Heart right ventricle (tissue), 16 donors: Measurements from ENCODE around the gene PEDS1. TPM values are rescaled to one million over a fixed set of nuclear protein-coding genes. Genes with fewer than 3 reads are reported as not detected.
A peak's percentile ranks its signal among the peaks of the same experiment; 100 is the strongest.

Experiments used
- ATAC-seq, 8 donors: fragments of 200-7000 bp; cut with Tn5 transposase; one replicate each; pipeline ENCODE4 v1.9.1; 2020; ENCODE audit warnings: mild to moderate bottlenecking in 8 of 8, moderate library complexity in 8 of 8, moderate number of reproducible peaks in 1 of 8
- DNase-seq, 2 donors: peaks; one replicate each; pipeline ENCODE4 v3.0.0-alpha.2; 2020
- H3K27ac ChIP-seq, 10 donors: fragments of 200-600 bp; sonication (generic) in 2 of 10; one replicate each; pipeline versions ENCODE4 v1.5.0 to v1.8.0; 2020 to 2022; ENCODE audit warnings: mild to moderate bottlenecking in 3 of 10
- H3K27me3 ChIP-seq, 7 donors: fragments of 200-600 bp; one replicate each; pipeline ENCODE4 v1.8.0; 2021 to 2022; ENCODE audit warnings: mild to moderate bottlenecking in 2 of 7
- H3K36me3 ChIP-seq, 9 donors: fragments of 200-600 bp; sonication (generic) in 1 of 9; one replicate each; pipeline versions ENCODE4 v1.5.0 to v1.8.0; 2020 to 2022; ENCODE audit warnings: mild to moderate bottlenecking in 2 of 9
- H3K4me1 ChIP-seq, 9 donors: fragments of 200-600 bp; sonication (generic) in 1 of 9; one replicate each; pipeline versions ENCODE4 v1.5.0 to v1.8.0; 2020 to 2022; ENCODE audit warnings: mild to moderate bottlenecking in 4 of 9
- H3K4me3 ChIP-seq, 10 donors: fragments of 200-600 bp; sonication (generic) in 2 of 10; one replicate each; pipeline versions ENCODE4 v1.5.0 to v1.8.0; 2020 to 2022; ENCODE audit warnings: mild to moderate bottlenecking in 7 of 10, moderate library complexity in 2 of 10
- H3K9me3 ChIP-seq, 11 donors: fragments of 200-600 bp in 10 of 11; sonication (generic) in 2 of 11; one replicate each; pipeline versions ENCODE4 v1.5.0 to v1.8.0; 2013 to 2022; ENCODE audit warnings: mild to moderate bottlenecking in 2 of 11, control low read depth in 1 of 11, moderate library complexity in 1 of 11
- WGBS, 2 donors: extraction: QIAGEN DNeasy Blood & Tissue Kit; methylation state at CpG; one replicate each; pipeline ENCODE4 v1.1.7; 2013; ENCODE audit warnings: inconsistent platforms in 1 of 2; 5-methylcytosine and 5-hydroxymethylcytosine counted together
- intact Hi-C, 10 donors: fragments of 100-400 bp; cut with DNase I; formaldehyde crosslinking; loops; one replicate each; pipeline versions ENCODE4 v1.11.1 to v1.14.2; 2022
- polyA plus RNA-seq, 2 donors: library from polyadenylated mRNA; stranded (reverse); fragments of 200-250 nt; gene quantifications; one replicate each; pipeline ENCODE4 v1.2.3, GENCODE V29; 2013
- total RNA-seq, 10 donors: library from RNA; stranded (reverse); fragmentation: NEBNext Ultra II Directional in 3 of 10; extraction: Animal tissue kit (Norgen Biotek cat#: 25700) in 3 of 10; gene quantifications; one replicate each; pipeline versions ENCODE4 v1.2.1 to v1.2.4, GENCODE V29; 2021 to 2023
- TF ChIP-seq, protein P1 (sequence below), 9 donors: fragments of 200-600 bp; sonication (generic) in 2 of 9; IDR thresholded peaks; one replicate each; pipeline versions ENCODE4 v1.5.0 to v1.8.0; 2021 to 2022; ENCODE audit warnings: antibody characterized with exemption in 9 of 9, mild to moderate bottlenecking in 5 of 9, moderate library complexity in 1 of 9
- donor health status: Arrhythmogenic right ventricular cardiomyopathy.
- donor health status: ischemic (EF 13 %, LVEDD 7.1; RV severe dilation, severe dysfunction).
- donor health status: healthy with polysubstance abuse.
- donor health status: DM: no; HTN: yes; CAD: no.
- donor health status: DM: no; HTN: no; CAD: no.
- donor health status: ischemic (EF 25% LVEDD 6.9; RV normal size, moderate dysfunction).
- donor health status: ischemic (EF 25% LVEDD 5.7; RV mildly dilated, moderate dysfunction).
- donor health status: healthy.
- donor health status: DM: yes; HTN: yes; CAD: no.
- donor health status: Ischemic cardiomyopathy.
- donor health status: ischemic (EF 35%, LVEDD 5.7; RV mildly dilated, moderate dysfunction).
- donor health status: nonischemic (EF 11% LVEDD 7.7; RV severe dilation, severe dysfunction).
- donor health status: DM: yes; HTN: yes; CAD: no.
- donor health status: PGD.
- donor health status: ischemic (EF 29% LVEDD 5.4; RV normal size, mild dysfunction).
- donor health status: nonischemic (EF 23%, LVEDD 6.1; RV moderate dilation, normal function).

Gene PEDS1
- total and polyA plus RNA-seq, 12 donors: 12.2 to 40.2 (median 24.7) TPM

- H3K4me1 ChIP-seq: peaks cover 18 to 48% (median 38%) of the 10 kb centered on the region in 9 donors
- DNase-seq (peak; percentile 95 to 98), ATAC-seq (peak; percentile 84 to 95 (median 90))
- no peaks in the 10 kb centered on the region for H3K27me3 ChIP-seq
- peak overlapping the region in 9 of 10 donors; percentile 59 to 86 (median 72) for H3K27ac ChIP-seq
- H3K9me3 ChIP-seq: no peaks in the 10 kb centered on the region
- H3K4me3 ChIP-seq: peak overlapping the region in 9 of 10 donors; percentile 37 to 63 (median 57)
- 0% methylated on average over 24 of the region's 24 CpGs for WGBS, 2 donors
- TF ChIP-seq, protein P1, sequence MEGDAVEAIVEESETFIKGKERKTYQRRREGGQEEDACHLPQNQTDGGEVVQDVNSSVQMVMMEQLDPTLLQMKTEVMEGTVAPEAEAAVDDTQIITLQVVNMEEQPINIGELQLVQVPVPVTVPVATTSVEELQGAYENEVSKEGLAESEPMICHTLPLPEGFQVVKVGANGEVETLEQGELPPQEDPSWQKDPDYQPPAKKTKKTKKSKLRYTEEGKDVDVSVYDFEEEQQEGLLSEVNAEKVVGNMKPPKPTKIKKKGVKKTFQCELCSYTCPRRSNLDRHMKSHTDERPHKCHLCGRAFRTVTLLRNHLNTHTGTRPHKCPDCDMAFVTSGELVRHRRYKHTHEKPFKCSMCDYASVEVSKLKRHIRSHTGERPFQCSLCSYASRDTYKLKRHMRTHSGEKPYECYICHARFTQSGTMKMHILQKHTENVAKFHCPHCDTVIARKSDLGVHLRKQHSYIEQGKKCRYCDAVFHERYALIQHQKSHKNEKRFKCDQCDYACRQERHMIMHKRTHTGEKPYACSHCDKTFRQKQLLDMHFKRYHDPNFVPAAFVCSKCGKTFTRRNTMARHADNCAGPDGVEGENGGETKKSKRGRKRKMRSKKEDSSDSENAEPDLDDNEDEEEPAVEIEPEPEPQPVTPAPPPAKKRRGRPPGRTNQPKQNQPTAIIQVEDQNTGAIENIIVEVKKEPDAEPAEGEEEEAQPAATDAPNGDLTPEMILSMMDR (IDR thresholded peaks at IDR 0.05): no peak
- intact Hi-C loops: loop anchor here in 1 of 10 donors (10.0 kb wide), 1 partner anchor 349 kb away; no protein-coding TSS in a partner anchor
- no peaks in the 10 kb centered on the region for H3K36me3 ChIP-seq
Measured at GRCh38 chr20:50115591-50116367, 37.7 kb downstream of the PEDS1 start.

DNA sequence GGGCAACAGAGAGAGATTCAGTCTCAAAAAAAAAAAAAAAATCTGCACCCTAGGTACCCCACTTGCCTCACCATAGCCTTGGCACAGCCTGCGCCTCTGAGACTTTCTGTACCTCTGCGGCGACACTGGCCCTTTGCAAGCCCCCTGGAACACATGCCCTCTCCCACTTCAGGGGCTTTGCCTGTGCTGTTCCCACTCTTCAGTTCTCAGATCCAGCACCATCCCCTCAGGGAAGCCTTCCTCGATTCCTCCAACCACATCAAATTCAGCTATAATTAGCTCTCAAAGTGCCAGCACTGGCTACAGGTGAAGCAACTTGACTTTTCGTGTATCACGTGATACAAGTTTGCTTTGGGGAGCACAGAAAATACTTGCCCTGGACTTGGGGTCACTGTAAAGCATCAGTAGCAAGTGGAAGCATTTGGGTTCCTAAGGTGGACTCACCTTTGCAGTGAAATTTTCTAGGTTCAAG, 38.4 kb downstream of the PEDS1 start:
- no peaks in the 10 kb centered on the region for H3K36me3 ChIP-seq
- intact Hi-C loops: loop anchor here in 1 of 10 donors (10.0 kb wide), 1 partner anchor 350 kb away; no protein-coding TSS in a partner anchor
- no peaks in the 10 kb centered on the region for H3K9me3 ChIP-seq
- TF ChIP-seq, protein P1 (IDR thresholded peaks at IDR 0.05): no peak
- 58 to 62% methylated on average over 6 of the region's 6 CpGs for WGBS, 2 donors
- H3K4me3 ChIP-seq: peak overlapping the region in 9 of 10 donors; percentile 37 to 63 (median 57)
- DNase-seq (no peak), ATAC-seq (peak in 1 of 8 donors; percentile 10)
- peaks cover 22 to 54% (median 44%) of the 10 kb centered on the region in 9 donors for H3K4me1 ChIP-seq
- H3K27me3 ChIP-seq: no peaks in the 10 kb centered on the region
- H3K27ac ChIP-seq: peak overlapping the region in 9 of 10 donors; percentile 59 to 86 (median 71)

DNA sequence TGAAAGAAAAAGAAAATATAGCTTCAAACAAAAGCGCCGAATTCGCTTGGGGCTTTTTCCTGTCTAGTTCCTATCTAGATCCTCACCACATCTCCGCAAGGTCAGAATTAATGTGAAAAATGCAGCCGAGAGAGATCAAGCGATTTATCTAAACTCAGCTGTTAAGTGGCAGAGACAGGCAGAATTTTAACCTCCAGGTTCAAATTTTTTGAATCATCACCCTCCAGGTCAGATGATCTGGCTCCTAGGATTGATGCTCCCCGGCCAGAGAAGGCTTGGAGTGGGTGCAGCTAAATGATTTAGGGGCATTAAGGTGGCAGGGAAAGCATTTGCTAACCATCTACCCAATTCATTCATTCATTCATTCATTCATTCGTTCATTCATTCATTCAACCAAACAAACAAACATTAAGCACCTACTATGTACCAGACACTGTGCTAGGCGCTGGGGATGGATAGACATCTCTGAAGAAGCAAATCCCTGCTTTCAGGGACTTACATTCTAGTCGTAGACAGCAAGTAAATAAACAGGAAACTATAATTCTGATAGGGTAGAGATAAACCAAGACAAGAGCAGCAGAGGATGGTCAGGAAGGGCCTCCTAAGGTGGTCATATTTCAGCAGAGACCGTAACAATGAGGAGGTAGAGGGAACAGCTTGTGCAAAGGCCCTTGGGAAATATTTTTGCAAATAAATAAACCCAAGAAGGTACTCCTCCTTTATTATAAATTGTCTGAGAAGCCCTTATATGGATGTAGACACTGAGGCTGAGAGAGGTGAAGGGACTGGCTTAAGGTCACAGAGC, 39.9 kb downstream of the PEDS1 start:
- Histone ChIP-seq H3K9me3 (no peaks in the 10 kb centered on the region), H3K27me3 (no peaks in the 10 kb centered on the region), H3K27ac (peak overlapping the region; percentile 92 to 100 (median 98)), H3K4me3 (peak overlapping the region; percentile 73 to 99 (median 97)), H3K4me1 (peaks cover 24 to 69% (median 57%) of the 10 kb centered on the region in 9 donors), H3K36me3 (peaks cover 0 to under 1% (median 0%) of the 10 kb centered on the region in 9 donors)
- TF ChIP-seq, protein P1 (IDR thresholded peaks at IDR 0.05): no peak
- intact Hi-C loops: loop anchor here in 1 of 10 donors (10.0 kb wide), 1 partner anchor 351 kb away; no protein-coding TSS in a partner anchor
- DNase-seq (no peak), ATAC-seq (no peak)
- 17 to 19% methylated on average over 11 of the region's 11 CpGs for WGBS, 2 donors
